HepG2 (cell line): ENCODE results near the gene INPP1.
A peak's percentile ranks its signal among the peaks of the same experiment; 100 is the strongest.

ENCODE experiments used
- PAX8 ChIP-seq: sonication (generic); formaldehyde crosslinking; IDR thresholded peaks from 2 replicates; pipeline ENCODE4 v1.8.0; 2022; ENCODE audit warnings: mild to moderate bottlenecking, missing genetic modification reagents, borderline replicate concordance
- TCF7 ChIP-seq: sonication (generic); IDR thresholded peaks from 2 replicates; pipeline ENCODE4 v1.6.1; 2016; ENCODE audit warnings: antibody characterized with exemption, low read depth
- ZFP90 ChIP-seq: sonication (generic); formaldehyde crosslinking; IDR thresholded peaks from 2 replicates; pipeline ENCODE4 v1.8.0; 2022; ENCODE audit warnings: missing genetic modification reagents, mild to moderate bottlenecking, inconsistent platforms, borderline replicate concordance
- ZNF274 ChIP-seq: sonication (generic); formaldehyde crosslinking; IDR thresholded peaks from 2 replicates; pipeline ENCODE4 v1.5.1; 2020; ENCODE audit warnings: mild to moderate bottlenecking, missing genetic modification reagents
- ZNF431 ChIP-seq: sonication (generic); formaldehyde crosslinking; IDR thresholded peaks from 2 replicates; pipeline ENCODE4 v1.9.0; 2022; ENCODE audit warnings: missing genetic modification reagents, low read depth, mild to moderate bottlenecking, borderline replicate concordance
- ZNF768 ChIP-seq: sonication (generic); formaldehyde crosslinking; IDR thresholded peaks from 2 replicates; pipeline ENCODE4 v1.4.0; 2020; ENCODE audit warnings: missing genetic modification reagents
- ZSCAN12 ChIP-seq: sonication (generic); formaldehyde crosslinking; IDR thresholded peaks from 2 replicates; pipeline ENCODE4 v1.9.0; 2021; ENCODE audit warnings: mild to moderate bottlenecking, missing genetic modification reagents
- TF ChIP-seq, protein P1 (sequence below), 2 experiments: sonication (generic) in 1 of 2; formaldehyde crosslinking in 1 of 2; IDR thresholded peaks; 2 replicates each; pipeline versions ENCODE4 v1.6.1 to v1.9.0; 2014 to 2022; ENCODE audit warnings: antibody characterized with exemption in 1 of 2, borderline replicate concordance in 1 of 2, inconsistent platforms in 1 of 2, low read depth in 1 of 2, missing genetic modification reagents in 1 of 2
- TF ChIP-seq, protein P2 (sequence below): sonication (generic); formaldehyde crosslinking; IDR thresholded peaks from 2 replicates; pipeline ENCODE4 v1.8.0; 2022; ENCODE audit warnings: mild to moderate bottlenecking, missing genetic modification reagents
- TF ChIP-seq, protein P3 (sequence below): IDR thresholded peaks from 2 replicates; pipeline ENCODE4 v1.6.1; 2016; ENCODE audit warnings: control low read depth

DNA sequence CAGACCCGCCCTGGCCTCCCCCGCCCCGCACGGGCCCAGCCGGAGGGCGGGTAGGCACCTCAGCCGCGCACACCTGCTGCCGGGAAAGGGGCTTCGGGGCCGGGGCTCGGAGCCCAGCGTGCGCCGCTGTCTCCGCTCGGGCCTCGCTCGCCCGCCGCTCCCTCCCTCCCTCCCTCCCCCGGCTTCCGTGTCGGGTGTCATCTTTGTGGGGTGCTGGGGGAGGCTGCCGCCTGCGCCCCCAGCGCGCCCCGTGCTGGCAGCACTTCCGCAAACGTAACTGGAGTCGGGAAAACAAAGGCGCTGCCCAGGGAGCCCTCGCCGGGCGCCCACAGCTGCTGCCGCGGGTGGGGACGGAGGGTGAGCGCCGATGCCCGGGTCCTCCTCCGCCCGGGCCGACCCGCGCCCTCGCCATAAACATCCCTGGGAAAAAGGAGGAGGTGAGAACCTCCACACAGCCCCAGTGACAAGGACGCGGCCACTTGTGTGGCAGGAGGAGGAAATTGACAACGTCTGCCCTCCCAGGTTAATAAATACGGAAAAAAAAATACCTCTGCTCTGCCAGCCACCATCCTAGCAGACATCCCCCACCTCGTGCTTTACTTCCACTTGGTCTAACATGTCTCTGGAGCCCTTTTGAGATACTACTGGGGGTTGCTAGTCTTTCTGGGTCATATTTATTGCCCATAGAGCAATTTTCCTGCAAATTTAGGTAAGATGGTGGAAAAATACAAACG lies 65.3 kb downstream of the INPP1 start:
- TF ChIP-seq, protein P1, sequence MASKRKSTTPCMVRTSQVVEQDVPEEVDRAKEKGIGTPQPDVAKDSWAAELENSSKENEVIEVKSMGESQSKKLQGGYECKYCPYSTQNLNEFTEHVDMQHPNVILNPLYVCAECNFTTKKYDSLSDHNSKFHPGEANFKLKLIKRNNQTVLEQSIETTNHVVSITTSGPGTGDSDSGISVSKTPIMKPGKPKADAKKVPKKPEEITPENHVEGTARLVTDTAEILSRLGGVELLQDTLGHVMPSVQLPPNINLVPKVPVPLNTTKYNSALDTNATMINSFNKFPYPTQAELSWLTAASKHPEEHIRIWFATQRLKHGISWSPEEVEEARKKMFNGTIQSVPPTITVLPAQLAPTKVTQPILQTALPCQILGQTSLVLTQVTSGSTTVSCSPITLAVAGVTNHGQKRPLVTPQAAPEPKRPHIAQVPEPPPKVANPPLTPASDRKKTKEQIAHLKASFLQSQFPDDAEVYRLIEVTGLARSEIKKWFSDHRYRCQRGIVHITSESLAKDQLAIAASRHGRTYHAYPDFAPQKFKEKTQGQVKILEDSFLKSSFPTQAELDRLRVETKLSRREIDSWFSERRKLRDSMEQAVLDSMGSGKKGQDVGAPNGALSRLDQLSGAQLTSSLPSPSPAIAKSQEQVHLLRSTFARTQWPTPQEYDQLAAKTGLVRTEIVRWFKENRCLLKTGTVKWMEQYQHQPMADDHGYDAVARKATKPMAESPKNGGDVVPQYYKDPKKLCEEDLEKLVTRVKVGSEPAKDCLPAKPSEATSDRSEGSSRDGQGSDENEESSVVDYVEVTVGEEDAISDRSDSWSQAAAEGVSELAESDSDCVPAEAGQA (IDR thresholded peaks at IDR 0.05; ENCODE audit: low read depth): no peak
- TF ChIP-seq, protein P1 (CRISPR knock-in tag; IDR thresholded peaks at IDR 0.05; ENCODE audit: borderline replicate concordance): no peak
- TF ChIP-seq ZNF274 (CRISPR knock-in tag) (no peak), ZNF431 (CRISPR knock-in tag) (no peak), PAX8 (CRISPR knock-in tag) (no peak), TCF7 (no peak), ZFP90 (CRISPR knock-in tag) (no peak), ZSCAN12 (no peak), ZNF768 (CRISPR knock-in tag) (peak; percentile 26; the same call in 1 of the 2 replicates)
- TF ChIP-seq, protein P2, sequence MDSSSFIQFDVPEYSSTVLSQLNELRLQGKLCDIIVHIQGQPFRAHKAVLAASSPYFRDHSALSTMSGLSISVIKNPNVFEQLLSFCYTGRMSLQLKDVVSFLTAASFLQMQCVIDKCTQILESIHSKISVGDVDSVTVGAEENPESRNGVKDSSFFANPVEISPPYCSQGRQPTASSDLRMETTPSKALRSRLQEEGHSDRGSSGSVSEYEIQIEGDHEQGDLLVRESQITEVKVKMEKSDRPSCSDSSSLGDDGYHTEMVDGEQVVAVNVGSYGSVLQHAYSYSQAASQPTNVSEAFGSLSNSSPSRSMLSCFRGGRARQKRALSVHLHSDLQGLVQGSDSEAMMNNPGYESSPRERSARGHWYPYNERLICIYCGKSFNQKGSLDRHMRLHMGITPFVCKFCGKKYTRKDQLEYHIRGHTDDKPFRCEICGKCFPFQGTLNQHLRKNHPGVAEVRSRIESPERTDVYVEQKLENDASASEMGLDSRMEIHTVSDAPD (CRISPR knock-in tag): no peak
- TF ChIP-seq, protein P3, sequence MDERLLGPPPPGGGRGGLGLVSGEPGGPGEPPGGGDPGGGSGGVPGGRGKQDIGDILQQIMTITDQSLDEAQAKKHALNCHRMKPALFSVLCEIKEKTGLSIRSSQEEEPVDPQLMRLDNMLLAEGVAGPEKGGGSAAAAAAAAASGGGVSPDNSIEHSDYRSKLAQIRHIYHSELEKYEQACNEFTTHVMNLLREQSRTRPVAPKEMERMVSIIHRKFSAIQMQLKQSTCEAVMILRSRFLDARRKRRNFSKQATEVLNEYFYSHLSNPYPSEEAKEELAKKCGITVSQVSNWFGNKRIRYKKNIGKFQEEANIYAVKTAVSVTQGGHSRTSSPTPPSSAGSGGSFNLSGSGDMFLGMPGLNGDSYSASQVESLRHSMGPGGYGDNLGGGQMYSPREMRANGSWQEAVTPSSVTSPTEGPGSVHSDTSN (CRISPR knock-in tag): no peak
